ENCODE measurements around the gene G3BP1.
A peak's percentile ranks its signal among the peaks of the same experiment; 100 is the strongest.
"Not testable (repeated sequence)": the region's sequence is repeated elsewhere in the genome, so short reads cannot be mapped to it uniquely, and the experiment has no call there.

G3BP1 gene

DNA sequence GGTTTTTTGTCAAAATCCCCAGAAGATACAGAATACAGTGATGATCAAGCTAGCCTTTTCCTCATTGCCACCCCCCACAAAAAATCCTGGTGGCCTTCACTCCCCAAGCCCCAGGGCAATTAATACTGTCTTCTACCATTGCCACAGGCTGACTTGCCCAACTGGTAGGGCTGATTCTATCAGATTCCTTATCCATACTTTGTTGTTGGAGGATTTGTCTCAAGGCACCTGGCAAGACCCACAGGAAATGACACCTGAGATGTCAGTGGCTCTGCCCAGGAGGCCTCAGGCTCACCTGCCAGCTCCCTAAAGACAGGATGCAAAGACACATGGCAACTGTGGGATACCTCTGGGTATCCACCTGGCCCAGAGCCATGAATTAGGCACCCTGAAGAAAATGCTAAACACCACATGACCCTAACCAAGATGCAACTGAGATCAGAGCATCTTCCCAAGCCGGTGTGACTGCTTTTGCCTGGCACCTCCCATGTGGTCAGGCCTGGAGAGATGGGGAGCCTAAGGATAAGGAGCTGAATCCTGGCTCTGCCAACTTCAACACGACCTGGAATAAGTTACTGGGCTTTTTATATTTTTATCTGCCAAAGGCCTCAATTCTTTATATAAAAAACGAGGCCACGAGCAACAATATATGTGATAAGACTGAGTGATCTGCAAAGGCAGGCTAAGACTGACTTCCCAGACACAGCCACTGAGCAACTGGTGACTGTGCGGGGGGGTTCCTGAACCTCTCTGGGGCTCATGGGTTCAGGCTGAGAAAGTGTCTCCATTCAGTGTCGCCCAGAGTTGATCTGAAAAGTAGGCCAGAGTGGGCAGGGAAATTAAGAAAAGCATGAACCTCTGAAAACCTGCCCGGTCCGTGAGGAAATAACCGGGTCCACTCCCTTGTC lies 14.3 kb upstream of the G3BP1 start:
- DNase-seq: no peak

DNA sequence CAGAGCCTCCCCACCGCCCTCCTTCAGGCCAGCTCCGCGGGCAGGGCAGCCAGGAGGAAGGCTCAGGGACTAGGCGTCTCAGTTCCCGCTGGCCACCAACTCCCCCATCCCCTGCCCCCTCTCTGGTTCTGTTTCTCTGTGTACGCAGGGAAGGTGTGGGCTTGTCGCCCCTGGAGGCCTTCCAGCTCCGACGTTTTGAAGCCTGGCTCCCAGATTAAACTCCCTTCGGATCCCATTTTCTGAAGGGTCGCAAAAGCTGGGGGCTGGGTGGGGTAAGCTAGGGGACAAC lies 13.7 kb upstream of the G3BP1 start:
- DNase-seq: no peak

DNA sequence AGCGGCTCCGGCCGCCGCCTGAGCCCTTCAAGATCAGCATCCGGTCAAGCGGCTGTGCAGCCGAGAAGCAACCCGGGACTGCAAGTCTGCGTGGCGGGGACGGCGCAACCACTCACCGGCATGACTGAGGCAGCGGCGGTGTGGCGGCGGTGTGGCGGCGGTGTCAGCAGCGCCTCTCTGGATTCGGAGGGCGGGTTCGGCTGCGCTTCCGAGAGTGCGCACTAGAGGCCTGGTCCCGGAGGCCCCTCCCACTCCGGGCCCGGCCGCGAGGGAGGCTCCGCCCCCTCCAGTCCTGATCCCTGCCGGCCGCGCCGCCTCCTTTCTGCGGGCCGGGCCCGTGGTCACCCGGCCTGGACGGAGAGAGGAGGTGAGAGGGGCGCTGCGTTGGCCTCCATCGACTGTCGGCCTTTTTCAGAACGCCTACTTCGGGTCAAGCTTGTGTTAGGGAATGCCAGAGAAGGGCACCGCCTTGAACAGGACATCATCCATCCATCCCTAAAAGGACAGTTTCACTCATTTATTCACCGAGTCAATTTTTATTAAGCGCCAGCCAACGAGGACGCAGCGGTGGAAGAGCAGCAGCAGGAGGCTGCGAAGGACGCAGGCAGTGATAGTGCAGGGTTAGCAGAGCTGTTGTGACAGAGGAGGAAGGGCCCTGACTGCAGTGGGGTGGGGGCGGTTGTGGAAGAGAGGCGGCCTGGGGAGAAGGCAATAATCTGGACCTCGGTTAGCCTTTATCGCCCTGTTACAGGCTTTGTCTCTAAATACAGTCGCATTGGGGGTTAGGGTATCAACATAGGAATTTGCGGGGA lies 13.1 kb upstream of the G3BP1 start, which contains the start of gene ATOX1:
TSS of gene ATOX1 (minus strand) at position 202 of the 812 bp plus-strand sequence. CDS start at position 122, 80 bp downstream.
- peak; percentile 88 for DNase-seq

DNA sequence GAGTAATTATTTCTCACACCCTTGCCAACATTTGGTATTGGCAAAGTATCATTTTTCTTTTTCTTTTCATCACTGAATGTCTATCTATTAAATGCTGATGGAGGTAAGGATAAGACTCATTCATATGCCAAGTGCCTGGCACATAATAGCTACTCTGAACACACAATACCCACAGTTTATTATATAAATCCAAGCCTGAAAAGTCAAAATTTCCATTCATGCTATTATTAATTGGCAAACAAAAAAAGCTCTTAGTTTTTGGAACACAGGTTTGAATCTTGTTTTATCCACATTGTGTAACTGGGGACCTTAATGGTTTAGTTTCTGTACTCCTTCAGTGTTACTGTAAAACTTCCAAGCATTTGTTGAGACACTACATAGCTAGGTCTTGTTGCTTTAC lies 7.0 kb upstream of the G3BP1 start:
- no peak for DNase-seq

DNA sequence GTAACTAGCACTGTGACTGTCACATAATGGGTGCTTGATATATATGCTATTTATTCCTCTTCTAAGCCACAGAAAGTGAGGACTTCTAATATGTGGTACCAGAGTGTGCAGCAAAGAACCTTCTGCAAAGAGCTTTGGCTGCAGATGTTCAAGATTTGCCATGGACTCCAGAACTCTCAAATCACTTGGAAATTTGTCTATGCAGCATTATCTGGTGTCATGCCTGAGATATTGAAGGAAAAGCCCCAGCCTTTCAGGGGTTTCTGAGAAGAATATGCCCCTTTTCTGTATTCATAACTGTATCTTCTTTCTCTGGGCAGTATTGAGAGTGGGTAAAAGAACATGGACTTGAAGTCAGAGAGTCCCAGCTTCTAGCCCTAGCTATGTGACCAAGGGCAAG lies 4.8 kb upstream of the G3BP1 start:
- no peak for DNase-seq

DNA sequence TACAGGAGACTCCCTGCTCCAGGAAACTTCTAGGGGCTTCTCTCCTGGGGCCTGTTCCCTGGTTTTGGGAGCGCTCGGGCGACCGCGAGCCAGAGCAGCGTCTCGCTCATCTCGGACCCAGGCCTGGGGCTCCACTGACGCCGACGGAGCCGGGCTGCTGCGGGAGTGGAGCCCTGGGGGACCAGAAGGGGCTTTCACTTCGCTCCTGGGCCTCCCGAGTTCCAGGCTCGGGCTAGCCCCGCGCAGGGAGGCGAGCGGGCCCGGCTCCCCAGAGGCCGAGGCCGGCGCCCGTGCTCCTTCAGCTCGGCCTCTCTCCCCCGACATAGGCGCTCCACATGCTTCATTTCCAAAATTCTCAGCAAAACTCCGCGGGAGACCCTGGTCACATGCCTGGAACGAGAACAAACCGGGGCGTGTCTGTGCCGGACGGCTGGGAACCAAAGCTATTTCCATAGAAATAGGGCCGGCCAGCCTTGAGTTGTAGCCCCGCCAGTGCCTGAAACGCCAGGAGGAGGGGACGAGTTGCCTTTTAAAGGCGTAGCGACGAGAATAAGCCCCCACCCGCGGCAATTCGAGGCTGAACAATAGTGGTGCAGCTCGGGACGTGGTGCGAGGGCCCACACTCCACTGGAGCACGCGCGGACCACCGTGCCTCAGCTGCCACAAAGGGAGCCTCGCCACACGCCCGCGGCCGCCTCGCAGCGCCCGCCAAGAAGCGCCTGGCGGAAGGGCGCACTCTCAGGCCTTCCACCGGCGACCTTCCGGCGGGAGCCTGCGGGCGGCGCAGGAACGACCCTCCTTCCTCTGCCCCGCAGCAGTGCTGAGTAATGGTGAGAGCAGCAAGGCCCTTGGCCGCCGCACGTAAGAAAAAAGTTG lies 1.1 kb upstream of the G3BP1 start:
- peak; percentile 89 for DNase-seq

DNA sequence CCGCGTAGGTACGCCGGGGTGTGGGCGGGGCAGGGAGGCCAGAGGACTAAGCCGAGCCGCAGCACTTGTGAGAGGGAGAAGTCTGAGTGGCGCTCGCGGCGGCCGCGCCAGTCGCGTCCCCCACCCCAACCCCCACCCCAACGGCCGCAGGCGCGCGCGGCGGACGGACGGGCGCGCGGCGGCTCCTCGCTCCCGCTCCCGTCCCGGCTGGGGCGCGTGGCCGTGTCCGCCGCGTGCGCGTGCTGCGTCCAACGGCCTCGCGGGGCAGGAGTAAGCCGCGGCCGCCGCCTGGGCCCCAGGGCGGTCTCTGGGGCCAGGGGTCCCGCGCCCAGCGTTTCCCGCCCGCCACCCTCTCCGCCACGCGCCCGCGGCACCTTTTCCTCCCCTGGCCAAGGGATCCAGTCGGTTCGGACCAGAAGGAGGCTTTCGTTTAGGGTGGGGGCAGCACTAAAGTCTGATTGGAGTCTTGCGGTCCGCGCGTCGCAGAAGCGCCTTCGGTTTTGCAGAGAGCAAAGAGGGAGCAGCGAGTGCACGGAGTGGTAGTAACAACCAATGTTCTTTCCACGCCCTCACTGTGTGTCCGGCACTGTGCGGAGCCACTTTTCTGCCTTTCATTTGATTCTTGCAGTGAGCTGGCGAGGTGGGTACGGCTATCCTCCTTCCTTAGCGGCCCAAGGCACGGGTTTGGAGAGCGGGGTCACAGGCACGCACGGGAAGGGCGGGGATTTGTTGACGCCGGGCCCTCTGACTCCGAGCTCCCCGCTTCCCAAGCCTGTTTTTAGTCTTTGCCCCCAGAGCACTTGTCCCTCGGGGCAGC lies 483 bp downstream of the G3BP1 start:
- peak; percentile 7 for DNase-seq

DNA sequence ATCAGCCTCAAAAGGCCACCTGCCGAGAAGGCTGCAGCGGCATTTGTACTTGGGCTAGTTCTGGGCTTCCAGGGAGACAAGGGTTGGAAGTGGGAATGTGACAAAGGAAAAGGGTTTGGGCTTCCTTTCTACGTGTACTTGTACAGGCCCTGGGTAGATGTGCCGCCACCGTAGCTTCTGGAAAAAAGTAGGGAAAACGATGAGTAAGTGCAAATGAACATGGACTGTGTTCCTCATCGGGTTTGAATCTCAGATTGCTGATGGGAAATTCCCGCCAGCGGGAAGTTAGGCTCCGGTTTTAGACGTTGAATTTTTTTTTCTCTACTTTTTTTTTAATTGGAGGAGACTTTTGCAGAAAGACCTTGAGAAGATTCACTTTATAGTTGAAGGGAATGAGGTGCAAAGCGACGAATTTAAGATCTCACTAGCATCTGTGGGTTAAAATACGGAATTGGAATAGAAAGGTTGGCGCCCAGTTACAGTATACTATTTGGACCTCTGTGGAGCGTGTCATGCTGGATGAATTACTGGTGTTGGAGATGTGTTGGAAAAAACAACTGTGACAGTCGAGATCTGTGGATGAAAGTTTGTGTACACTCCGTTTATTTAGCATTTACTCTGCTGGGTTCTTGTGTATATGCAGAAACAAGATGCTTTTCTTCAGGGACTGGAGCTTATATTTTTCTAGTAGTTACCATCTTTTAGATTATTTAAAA lies 1.2 kb downstream of the G3BP1 start:
- DNase-seq: peak; percentile 23

DNA sequence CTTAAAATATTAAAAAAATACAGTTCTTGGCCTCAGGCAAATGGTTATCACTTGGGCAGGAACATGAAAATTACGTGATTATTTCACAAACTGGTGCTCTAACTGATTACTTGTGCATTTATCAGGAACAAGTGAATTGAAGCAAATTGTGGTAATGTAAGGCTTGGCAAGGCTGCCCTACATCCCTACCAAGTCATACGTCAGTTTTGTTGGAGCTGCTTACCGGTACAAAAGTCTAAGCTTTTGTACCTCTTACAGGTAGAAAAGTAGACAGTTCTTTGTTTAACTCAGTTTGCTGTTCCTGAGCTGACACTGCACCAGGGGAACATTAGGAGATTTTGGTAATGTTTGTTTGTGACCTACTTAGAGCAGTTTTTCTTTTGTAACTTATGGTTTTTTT lies 2.2 kb downstream of the G3BP1 start:
- DNase-seq: no peak

DNA sequence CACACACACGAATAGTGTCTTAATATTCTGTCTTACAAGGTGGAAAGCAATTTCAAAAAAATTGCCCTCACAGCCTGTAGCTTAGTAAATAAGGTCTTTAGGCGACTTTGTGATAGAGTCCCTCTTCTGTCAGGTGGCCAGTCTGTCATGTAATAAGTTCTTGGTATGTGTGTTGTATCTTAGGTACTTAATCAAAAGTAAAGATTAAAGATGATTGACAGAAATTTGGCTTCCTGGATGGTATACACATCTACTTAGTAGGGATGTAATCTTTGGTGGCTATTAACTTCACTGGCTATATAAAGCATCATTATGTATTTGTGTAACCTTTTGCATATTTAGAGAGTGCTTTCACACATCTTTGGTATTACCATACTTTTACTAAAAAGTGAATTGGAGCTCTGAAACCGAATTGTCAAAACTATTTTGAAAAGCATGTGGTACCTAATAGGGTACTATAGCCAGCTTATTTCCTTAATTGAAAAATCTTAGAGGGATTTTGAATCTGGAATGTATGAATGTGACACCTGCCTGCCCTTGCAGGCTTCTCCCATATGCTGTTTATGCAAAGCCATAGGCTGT lies 3.4 kb downstream of the G3BP1 start:
- no peak for DNase-seq

DNA sequence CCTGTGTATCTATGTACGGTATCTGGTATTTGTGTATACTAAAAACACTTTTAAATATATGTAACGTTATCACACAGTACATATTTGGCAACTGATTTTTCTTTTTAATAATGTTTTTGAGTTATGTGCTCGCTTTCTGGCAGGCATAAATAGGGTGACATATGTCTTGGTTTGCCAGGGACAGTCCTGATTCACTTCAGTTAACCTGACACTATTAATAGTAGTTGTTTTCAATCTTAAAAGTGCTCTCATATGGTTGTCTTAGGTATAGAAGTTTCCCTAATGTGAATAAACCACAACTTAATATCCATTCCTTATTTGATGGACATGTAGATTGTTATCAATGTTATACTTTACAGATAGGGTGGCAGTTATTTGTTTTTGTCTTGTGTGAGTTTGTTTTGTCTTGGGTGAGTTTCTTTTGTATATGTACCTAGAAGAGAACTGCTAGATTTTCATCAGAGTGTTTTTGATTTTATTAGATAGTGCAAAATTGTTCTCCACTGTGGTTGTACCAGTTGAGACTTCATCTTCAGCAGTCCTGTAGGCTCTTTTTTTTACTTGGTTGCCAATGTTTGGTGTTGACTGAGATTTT lies 7.9 kb downstream of the G3BP1 start:
- no peak for DNase-seq

DNA sequence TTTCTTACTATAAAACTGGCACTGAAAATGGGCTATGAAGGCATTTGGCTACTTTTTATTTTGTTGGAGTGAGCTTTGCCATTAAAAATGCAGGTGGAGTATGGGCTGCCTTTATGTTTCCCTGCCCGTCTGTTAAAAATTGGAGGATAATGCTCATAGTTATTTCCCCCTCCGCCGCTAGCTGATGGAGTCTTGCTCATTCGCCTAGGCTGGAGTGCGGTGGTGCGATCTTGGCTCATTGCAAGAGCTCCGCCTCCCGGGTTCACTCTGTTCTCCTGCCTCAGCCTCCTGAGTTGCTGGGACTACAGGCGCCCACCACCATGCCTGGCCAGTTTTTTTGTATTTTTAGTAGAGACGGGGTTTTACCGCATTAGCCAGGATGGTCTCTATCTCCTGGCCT lies 8.6 kb downstream of the G3BP1 start:
- DNase-seq: no peak

DNA sequence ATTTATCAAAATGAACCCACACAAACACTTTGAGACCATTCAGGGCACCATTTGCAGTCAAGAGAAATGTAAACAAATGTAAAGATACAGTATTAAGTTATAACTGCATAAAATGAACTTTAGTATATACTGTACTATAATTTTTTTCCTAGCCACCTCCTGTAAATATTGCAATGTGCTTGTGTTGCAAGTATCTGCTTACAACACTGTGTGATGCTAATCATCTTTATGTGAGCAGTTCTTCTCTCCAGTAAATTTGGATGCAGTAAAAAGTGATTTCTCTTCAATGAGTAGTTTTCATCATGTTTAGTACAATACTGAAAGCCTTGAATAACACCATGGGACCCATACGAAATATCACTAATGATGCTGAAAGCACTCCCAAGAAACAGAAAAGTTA lies 9.4 kb downstream of the G3BP1 start:
- DNase-seq: no peak

DNA sequence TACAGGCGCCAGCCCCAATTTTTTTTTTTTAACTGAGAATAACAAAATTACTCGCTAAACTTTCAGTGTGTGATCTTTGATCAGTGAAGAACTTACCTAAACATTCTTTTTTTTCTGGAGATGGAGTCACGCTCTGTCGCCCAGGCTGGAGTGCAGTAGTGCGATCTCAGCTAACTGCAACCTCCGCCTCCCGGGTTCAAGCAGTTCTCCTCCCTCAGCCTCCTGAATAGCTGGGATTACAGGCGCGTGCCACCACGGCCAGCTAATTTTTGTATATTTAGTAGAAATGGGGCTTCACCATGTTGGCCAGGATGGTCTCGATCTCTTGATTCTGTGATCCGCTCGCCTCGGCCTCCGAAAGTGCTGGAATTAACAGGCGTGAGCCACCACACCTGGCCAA lies 11.9 kb downstream of the G3BP1 start:
- not testable (repeated sequence) for DNase-seq

DNA sequence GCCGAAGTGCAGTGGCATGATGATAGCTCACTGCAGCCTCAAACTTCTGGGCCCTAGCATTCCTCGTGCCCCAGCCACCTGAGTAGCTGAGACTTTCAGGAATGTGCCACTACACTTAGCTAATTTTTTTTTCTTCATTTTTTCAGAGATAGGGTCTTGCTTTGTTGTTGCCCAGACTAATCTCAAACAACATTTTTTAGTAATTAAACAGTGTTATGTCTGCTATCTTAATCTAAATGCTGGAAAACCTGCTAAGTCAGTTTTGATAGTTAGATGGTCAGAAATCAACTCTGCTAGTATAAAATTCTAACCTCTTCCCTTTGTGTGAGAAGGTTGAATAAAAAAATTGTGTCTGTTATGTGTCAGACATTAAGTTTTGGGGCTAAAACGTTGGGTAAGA lies 12.4 kb downstream of the G3BP1 start:
- no peak for DNase-seq

DNA sequence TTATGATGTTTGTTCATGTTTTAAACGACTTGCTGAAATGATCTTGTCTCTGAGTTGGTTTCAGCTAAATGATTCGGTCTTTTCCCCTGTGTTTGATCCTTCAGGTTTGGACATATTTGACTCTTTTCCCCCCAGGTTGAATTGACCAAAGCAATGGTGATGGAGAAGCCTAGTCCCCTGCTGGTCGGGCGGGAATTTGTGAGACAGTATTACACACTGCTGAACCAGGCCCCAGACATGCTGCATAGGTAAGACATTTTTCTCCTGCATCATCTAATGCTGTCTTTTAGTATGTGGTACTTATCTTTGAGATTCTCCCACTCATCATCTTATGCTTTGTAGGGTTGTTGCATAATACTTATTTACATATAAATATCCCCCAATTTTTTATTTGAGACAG lies 14.7 kb downstream of the G3BP1 start:
- DNase-seq: no peak

DNA sequence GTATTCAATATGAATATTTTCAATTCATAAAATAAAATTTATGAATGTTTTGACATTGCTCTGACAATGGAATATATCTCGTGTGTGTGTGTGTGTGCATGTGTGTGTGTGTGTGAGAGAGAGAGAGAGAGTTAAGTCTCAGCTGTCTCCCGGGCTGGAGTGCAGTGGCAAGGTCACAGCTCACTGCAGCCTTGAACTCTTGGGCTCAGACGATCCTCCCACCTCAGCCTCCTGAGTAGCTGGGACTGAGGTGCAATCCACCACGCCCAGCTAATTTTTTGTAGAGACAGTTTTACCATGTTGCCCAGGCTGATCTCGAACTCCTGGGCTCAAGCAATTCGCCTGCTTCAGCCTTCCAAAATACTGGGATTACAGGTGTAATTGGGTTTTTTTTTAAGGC lies 16.1 kb downstream of the G3BP1 start:
- no peak for DNase-seq

DNA sequence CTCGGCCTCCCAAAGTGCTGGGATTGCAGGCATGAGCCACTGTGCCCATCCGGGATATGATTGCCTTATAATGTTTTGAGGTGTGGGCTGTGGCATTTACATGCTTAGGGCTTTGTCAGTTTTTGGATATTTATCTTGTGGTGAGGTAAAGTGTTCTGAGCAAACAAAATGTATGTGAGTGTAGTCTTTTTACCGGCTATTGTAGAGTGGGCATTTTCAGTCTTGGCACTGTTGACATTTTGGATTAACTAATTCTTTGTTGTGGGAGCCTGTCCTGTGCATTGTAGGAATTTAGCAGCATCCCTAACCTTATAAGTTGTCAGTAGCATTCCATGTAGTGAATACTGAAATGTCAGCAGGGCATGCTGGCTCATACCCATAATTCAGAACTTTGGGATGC lies 21.6 kb downstream of the G3BP1 start:
- no peak for DNase-seq

DNA sequence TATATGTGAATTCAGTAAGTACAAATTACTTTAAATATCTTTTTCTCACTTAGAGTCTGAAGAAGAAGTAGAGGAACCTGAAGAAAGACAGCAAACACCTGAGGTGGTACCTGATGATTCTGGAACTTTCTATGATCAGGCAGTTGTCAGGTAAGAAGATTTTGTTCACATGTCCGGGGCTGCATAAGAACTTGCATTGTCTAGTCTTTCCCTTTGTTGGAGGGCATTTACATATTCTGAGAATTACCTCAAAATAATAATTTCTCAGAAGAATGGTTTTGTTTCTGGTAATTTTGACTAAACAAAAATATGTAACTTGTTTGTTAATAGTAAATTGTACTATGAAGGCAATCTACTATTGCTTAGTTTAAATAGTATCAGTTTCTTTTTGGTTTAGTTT lies 23.7 kb downstream of the G3BP1 start:
- DNase-seq: no peak

DNA sequence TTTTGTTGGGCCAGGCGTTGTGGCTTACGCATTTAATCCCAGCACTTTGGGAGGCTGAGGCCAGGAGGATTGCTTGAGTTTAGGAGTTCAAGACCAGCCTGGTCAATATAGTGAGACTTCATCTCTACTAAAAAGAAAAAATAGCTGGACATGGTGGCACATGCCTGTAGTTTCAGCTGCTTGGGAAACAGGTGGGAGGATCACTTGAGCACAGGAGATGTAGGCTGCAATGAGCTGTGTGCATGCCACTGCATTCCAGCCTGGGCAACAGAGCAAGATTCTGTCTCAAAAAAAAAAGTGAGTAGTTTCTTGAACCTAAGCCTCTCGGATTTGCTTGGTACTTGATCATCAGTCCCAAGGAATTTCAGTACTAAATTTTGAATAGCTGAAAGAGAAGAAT lies 26.9 kb downstream of the G3BP1 start:
- DNase-seq: no peak

DNA sequence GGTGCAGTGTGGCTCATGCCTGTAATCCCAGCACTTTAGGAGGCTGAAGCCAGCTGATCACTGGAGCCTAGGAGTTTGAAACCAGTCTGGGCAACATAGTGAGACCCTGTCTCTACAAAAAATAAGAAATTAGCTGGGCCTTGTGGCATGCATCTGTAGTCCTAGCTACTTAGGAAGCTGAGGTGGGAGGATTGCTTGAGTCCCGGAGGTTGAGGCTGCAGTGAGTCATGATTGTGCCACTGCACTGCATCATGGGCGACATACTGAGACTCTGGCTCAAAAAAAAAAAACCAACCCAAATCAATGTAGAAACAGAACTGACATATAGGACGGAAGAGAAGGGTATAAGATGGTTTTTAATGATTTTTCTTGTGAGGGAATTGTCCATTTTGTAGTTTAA lies 27.7 kb downstream of the G3BP1 start:
- no peak for DNase-seq
